KBM-7 (cell line): ENCODE data around the gene DLG2.
"Not testable (repeated sequence)": the region's sequence is repeated elsewhere in the genome, so short reads cannot be mapped to it uniquely, and the experiment has no call there.

Experiments
- DNase-seq: peaks from one replicate; pipeline ENCODE4 v3.0.0-alpha.2; 2015
- in situ Hi-C: fragments of 300-500 bp; cut with MboI; formaldehyde crosslinking; loops from 2 replicates; pipeline ENCODE4 v1.14.3; 2020; ENCODE audit warnings: low sequenced_read_pairs, low pct_unique_long_range_greater_than_20kb, mixed read lengths

The DLG2 gene

DNA sequence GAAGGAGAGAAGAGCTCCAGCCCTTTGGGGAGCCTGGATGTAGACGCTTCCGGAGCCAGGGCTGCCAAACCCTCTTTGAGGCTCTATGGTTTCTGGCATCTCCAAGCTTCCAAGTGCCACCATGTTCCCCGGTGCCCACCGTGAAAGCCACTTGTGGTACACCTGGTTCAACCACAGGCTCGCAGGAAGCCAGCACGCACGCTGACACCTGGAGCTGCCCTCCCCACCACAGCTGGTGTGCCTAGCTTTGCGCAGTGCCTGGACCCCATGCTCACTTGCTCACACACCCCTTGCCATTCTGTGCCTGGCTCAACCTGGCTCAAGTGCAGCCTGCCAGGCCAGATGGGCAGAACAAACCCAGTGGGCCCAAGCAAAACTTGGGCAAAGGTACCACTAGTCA is 831.4 kb downstream of the DLG2 start:
- DNase-seq, result no peak
- in situ Hi-C loops, result no loop called here

DNA sequence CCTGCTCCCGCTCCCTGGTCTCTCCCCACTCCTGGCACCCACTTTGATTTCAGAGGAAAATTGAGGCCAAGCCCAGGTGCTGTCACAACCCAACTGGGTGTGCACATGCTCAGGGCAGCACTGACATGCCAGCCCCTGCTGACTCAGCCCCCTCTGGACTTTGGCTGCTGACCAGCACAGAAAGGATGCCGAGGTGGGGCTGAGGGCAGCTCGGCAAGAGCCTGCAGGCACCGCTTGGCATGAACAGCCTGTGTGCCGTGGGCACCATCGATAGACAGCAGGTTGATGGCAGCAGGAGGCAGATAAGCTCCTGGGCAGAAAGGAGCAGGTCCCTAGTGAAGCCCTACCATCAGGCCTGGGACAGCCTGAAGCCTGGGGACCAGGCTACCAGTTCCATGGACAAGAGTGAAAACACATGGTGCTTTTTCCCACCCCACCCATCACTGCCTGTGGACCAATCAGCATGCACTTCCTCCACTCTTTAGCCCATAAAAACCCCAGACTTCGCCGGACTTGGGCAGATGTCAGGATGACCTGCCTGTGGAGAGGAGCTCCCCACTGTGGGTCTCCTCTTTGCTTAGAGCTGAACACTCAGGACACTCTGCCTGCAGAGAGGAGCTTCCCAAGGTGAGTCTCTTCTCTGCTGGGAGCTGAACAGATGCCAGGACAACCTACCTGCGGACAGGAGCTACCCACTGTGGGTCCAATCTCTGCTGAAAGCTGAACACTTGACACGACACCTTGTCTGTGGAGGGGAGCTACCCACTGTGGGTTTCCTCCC is 832.3 kb downstream of the DLG2 start:
- in situ Hi-C loops, result no loop called here
- DNase-seq, result no peak

DNA sequence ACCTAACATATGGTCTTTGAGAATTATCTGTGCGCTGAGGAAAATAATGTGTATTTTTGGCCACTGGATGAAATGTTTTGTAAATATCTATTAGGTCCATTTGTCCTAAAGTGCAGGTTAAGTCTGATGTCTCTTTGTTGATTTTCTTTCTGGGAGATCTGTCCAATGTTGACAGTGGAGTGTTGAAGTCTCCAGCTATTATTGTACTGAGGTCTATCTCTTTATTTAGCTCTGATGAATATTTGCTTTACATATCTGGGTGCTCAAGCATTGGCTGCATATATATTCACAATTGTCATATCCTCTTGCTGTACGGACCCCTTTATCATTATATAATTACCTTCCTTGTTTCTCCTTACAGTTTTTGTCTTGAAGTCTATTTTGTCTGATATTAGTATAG is 833.8 kb downstream of the DLG2 start:
- no peak for DNase-seq
- in situ Hi-C loops, result no loop called here

GRCh38 chr11:84790849-84791427 is 836.2 kb downstream of the DLG2 start:
- in situ Hi-C loops, result no loop called here
- DNase-seq, result peak; percentile 93

DNA sequence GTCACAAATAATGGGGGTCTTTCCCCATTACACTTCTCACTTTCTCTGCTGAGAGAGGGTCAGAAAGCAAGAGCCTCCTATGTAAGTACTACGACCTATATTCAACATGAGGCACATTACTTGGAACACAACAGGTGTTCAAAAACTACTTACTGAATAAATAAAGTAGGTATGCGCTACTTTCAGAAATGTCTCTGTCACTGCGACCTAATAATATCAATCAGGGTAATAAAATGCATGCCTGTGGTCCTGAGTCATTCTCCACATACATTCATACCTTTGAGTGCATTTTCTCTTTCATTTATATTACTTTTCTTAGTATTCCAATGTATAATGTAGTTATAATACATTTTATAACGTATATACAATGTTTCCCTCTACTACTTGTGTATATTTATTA is 838.9 kb downstream of the DLG2 start:
- DNase-seq, result no peak
- in situ Hi-C loops, result no loop called here

- DNase-seq, in situ Hi-C loops: not testable (repeated sequence)
These were observed 843.0 kb downstream of the DLG2 start for GRCh38 chr11:84784158-84784557.

DNA sequence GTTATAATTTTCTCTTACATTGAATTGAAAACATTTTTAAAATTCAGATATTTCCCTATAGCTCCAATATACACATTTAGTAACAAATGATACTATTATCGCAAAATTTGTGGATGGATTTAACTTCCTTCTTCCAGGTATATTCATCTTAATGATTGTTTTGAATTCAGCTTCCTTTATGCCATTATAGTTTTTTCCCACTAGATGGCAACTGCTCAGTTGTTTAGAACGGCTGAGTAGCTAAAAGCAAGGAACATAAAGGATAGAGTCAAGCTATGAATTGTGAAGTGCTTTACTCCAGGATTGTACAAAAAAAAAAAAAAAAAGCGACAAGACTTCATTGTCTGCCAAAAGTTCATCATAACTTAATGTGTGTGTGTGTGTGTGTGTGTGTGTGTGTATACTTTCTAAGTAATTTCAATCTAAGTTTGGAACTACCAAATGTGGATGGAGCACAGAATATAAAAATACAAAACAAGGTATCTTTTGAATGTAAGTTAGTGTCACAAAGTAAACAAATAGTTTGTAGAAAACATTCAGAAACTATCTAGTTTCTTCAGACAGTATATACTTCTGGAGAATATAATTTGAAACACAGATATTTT is 846.4 kb downstream of the DLG2 start:
- DNase-seq, result peak; percentile 61
- in situ Hi-C loops, result no loop called here

GRCh38 chr11:84775503-84775902 is 851.6 kb downstream of the DLG2 start:
- no peak for DNase-seq
- in situ Hi-C loops, result no loop called here

DNA sequence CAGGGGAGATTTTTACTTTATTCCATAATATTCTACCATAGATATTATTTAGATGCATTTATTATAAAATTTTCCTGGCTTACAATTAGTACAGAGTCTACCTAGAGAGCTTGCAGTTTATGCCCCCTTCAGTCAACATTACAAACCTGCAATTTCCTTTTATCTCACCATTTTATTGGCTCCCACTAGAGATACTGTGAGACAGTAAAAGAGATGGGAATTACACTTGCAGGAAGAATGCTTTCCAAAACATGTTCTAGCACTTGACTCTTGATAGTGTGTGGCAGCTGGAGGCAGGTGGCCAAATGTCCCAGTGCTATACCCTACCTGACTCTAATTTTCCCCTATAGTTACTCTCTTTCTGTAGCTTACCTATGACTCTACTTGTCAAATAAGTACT is 863.2 kb downstream of the DLG2 start:
- in situ Hi-C loops, result no loop called here
- no peak for DNase-seq

GRCh38 chr11:84757711-84758110 is 869.4 kb downstream of the DLG2 start:
- in situ Hi-C loops, result no loop called here
- no peak for DNase-seq

DNA sequence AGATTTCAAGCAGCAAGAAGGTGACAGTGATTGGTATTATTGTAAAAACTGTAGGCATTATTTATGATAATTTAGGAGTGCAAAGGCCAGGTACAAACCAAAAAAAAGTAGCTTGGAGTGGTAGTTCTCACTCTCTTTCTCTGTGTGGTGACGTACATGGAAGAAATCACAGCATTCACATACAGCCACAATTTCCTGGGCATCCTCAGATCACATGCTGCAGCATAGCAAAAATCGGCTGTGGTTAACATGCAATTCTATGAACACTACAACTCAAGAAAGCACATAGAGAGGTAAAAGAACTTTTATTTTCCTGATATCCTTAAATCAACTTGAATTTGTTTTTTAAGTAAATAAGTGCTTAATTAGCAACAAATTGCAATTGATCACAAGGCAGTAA is 875.8 kb downstream of the DLG2 start:
- DNase-seq, result no peak
- in situ Hi-C loops, result no loop called here

DNA sequence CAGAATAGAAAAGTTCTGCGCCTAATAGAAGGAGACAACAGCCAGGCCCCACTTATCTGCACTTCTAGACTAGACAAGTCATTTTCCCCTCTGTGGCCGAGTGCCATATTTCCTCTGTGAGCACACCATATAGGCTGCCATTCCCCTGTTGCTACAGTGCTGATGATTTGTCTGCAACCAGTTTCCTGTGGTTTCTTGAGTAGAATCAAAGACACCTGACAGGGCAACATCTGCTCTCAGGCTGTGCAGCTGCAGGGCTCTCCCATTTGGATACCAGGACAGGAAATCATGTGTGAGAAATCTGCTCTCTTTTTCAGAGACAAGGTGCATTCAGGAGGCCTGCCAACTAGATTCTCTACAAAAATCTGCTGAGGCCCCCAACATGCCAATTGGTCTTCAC is 879.3 kb downstream of the DLG2 start:
- in situ Hi-C loops, result loop anchor here (25.0 kb wide), 1 partner anchor 839 kb away; no protein-coding TSS in a partner anchor

GRCh38 chr11:84740050-84740449 is 887.1 kb downstream of the DLG2 start:
- no peak for DNase-seq
- in situ Hi-C loops, result loop anchor here (25.0 kb wide), 1 partner anchor 847 kb away; no protein-coding TSS in a partner anchor

More for the DNA sequence above, 879.3 kb downstream of the DLG2 start:
- peak; percentile 89 for DNase-seq

GRCh38 chr11:84724256-84724655 is 902.9 kb downstream of the DLG2 start:
- in situ Hi-C loops, result no loop called here
- DNase-seq, result no peak

DNA sequence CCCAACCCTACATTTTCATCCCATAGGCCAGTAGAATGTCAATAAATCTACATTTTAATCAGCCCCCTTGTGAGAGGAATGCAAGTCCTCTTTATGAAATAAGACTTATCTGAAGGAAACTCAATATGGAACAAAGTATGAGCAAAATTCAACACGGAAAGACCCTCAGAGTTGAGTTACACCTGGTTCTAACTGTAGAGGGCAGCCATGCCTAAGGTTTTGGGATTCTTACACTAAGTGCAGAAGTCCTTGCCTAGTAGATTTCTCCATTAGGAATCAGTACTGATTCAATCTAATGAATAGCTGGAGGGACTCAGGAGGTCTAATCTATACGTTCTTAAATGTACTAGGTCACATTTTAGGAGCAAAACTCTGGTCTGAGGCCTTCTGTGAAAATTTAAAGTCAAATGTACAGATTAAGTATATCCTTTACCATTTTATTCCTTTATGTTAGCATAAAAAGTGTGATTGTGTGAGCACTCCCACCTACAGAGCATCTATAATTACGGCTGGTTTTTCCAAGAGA is 904.5 kb downstream of the DLG2 start:
- in situ Hi-C loops, result no loop called here
- peak; percentile 63 for DNase-seq

DNA sequence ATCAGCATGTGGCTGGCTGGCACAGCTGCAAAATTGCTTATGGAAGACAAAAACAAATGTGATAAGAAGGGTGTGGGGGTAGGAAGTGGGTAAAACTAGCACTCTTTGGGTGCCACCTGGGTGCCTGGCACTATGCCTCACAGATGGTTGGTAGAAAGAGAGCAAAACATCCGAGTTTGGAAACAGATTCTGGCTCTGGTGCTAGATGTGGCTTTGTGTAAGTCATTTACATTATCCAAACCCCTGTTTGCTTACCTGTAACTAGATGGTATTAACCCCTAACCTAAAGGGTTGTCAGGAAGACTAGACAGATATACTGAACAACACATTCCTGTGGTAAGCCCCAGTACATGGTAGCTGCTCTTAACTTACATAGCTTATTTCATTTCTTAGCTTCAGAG is 905.6 kb downstream of the DLG2 start:
- in situ Hi-C loops, result no loop called here
- no peak for DNase-seq

DNA sequence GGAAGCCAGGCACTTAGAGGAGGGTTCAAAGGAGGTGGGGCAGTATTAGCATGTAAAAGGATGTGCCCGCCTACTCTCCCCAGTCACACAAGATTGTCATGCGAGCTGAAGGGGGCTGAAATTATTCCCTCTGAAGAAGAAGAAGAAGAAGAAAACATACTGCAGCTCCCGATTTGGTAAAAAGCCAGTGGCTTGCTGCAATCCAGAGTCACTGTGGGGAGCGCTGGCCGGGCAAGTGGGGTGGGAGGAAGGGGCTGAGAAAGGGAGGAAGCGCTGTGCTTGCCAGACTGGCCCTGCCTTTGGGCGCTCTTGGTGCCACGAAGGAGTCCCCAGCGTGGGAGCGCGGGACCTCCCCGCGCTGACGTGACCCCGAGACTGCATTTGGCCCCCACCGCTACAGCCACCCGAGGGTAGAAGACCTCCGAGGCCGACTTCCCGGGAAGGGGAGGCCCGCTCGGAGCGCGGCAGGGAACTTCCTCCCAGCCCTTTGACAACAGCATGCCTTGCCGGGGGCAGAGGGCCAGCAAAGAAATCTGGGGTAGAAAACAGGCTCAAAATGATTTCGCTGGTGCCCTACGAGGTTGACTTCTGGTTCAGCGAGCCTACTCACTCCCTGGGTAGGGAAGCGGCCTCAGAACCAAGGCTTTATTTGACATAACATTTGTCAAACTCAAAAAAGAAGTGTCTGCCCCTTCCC is 906.3 kb downstream of the DLG2 start:
- in situ Hi-C loops, result no loop called here
- peak; percentile 69 for DNase-seq

DNA sequence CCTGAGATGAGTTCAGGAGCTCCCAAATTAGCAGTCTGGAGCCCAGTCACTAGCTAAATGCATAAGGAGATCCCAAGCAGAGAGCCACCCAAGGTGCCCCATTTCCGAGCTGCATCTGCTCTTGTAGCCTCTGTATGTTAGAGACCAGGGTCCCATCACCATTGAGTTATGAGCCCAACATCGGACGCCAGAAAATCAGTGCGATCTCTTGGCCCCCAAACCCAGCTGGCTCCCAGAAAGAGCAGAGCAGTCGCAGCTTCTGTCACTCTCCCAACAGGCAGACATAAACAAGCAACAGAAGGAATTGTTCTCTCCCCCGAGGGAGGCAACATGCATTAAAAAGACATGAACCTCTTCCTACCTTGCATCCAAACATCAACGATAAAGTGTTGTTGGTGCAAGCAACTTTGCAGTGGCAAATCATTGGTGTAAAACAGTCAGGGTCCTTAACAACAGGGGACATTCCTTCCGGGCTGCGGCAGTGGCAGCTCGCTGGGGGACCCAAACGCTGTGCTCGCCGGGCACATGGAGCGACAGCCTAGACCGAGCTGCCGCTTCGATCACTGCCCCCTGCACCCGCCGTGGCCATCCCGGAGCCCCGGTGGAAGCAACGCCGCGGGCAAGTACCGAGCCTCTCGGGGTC is 907.1 kb downstream of the DLG2 start:
- DNase-seq, result peak; percentile 36
- in situ Hi-C loops, result no loop called here

GRCh38 chr11:84714316-84714780 is 912.8 kb downstream of the DLG2 start:
- in situ Hi-C loops, result no loop called here
- peak; percentile 90 for DNase-seq
